HepG2 (cell line): ENCODE results near the gene LIPC. TPM values are rescaled to one million over a fixed set of nuclear protein-coding genes. Genes with fewer than 3 reads are reported as not detected.
A peak's percentile ranks its signal among the peaks of the same experiment; 100 is the strongest.

ENCODE experiments used
- ARID5B ChIP-seq: IDR thresholded peaks from 2 replicates; pipeline ENCODE4 v1.4.0; 2020; ENCODE audit warnings: mild to moderate bottlenecking, missing genetic modification reagents
- GABPA ChIP-seq, 2 experiments: IDR thresholded peaks; 2 replicates each; pipeline ENCODE4 v1.6.1; 2011 to 2016; ENCODE audit warnings: low read depth in 2 of 2, low read length in 1 of 2, missing biosample characterization in 1 of 2, missing genetic modification characterization in 1 of 2
- HHEX ChIP-seq: IDR thresholded peaks from 2 replicates; pipeline ENCODE4 v1.6.1; 2016; ENCODE audit warnings: control low read depth
- MXD4 ChIP-seq: IDR thresholded peaks from 2 replicates; pipeline ENCODE4 v1.6.1; 2016; ENCODE audit warnings: mild to moderate bottlenecking, missing biosample characterization, missing genetic modification reagents
- NRL ChIP-seq: sonication (generic); formaldehyde crosslinking; IDR thresholded peaks from 2 replicates; pipeline ENCODE4 v1.5.0; 2020; ENCODE audit warnings: missing genetic modification reagents, mild to moderate bottlenecking, moderate library complexity, borderline replicate concordance
- PHF21A ChIP-seq: sonication (generic); formaldehyde crosslinking; IDR thresholded peaks from 2 replicates; pipeline ENCODE4 v1.5.0; 2020; ENCODE audit warnings: mild to moderate bottlenecking, missing genetic modification reagents
- REST ChIP-seq, 2 experiments: IDR thresholded peaks; 2 replicates each; pipeline ENCODE4 v1.6.1; 2011 to 2012; ENCODE audit warnings: low read length in 2 of 2, borderline replicate concordance in 1 of 2, low read depth in 1 of 2, mild to moderate bottlenecking in 1 of 2, moderate library complexity in 1 of 2
- SOX5 ChIP-seq: IDR thresholded peaks from 2 replicates; pipeline ENCODE4 v1.6.1; 2016; ENCODE audit warnings: borderline replicate concordance
- TCF7L2 ChIP-seq: IDR thresholded peaks from 2 replicates; pipeline ENCODE4 v1.6.1; 2011; ENCODE audit warnings: mild to moderate bottlenecking, low read depth, low read length, moderate library complexity
- ZFX ChIP-seq: sonication (generic); formaldehyde crosslinking; IDR thresholded peaks from 2 replicates; pipeline ENCODE4 v1.4.0; 2020; ENCODE audit warnings: mild to moderate bottlenecking, low read depth, missing genetic modification reagents, moderate library complexity
- ZFYVE20 ChIP-seq: sonication (generic); formaldehyde crosslinking; IDR thresholded peaks from 2 replicates; pipeline ENCODE4 v1.8.0; 2023; ENCODE audit warnings: low read depth, mild to moderate bottlenecking, moderate library complexity, missing genetic modification reagents, borderline replicate concordance
- ZMAT3 ChIP-seq: sonication (generic); formaldehyde crosslinking; conservative IDR thresholded peaks from 2 replicates; pipeline ENCODE4 v1.7.0; 2021; ENCODE audit warnings: missing genetic modification reagents
- ZNF564 ChIP-seq: sonication (generic); formaldehyde crosslinking; IDR thresholded peaks from 2 replicates; pipeline ENCODE4 v1.8.1; 2023; ENCODE audit warnings: mild to moderate bottlenecking, missing genetic modification reagents
- ZNF687 ChIP-seq: sonication (generic); formaldehyde crosslinking; IDR thresholded peaks from 2 replicates; pipeline ENCODE4 v1.5.1; 2020; ENCODE audit warnings: mild to moderate bottlenecking, missing genetic modification reagents, moderate library complexity
- ZNF800 ChIP-seq: sonication (generic); formaldehyde crosslinking; IDR thresholded peaks from 2 replicates; pipeline ENCODE4 v1.4.0; 2020; ENCODE audit warnings: missing genetic modification reagents
- polyA plus RNA-seq, 8 experiments: library from polyadenylated mRNA; depleted of rRNA in 3 of 8; stranded (reverse) in 7 of 8; unstranded in 1 of 8; fragments of >200 nt; fragmentation: Illumina TruSeq in 4 of 8; extraction: Trizol in 4 of 8; gene quantifications; 2 replicates each; pipeline versions ENCODE4 v1.2.1 to v1.2.3, GENCODE V29; 2011 to 2016; ENCODE audit warnings: low read depth in 4 of 8, missing spikeins in 1 of 8, mixed read lengths in 1 of 8; ENCODE audit not compliant: insufficient read depth in 1 of 8
- total RNA-seq, 5 experiments: library from RNA; depleted of rRNA; stranded (reverse); fragments of >200 nt; fragmentation: Illumina TruSeq; extraction: Trizol; gene quantifications; 2 replicates each; pipeline ENCODE4 v1.2.3, GENCODE V29; 2016; ENCODE audit warnings: low read depth in 1 of 5

Gene LIPC
- total and polyA plus RNA-seq, 2 of the 13 experiments (the other 11 are each of a cell fraction or from before 2014, with no cell fraction given): 26.0 to 38.0 TPM

GRCh38 chr15:58551764-58552504 is 120.1 kb downstream of the LIPC start (continued):
- TF ChIP-seq NRL (no peak), PHF21A (no peak; the same call in 1 of the 2 replicates), REST (IDR thresholded peaks at IDR 0.05; ENCODE audit: borderline replicate concordance in 1 of 2, low read depth in 1 of 2, low read length in 2 of 2) (no peak), MXD4 (CRISPR knock-in tag) (no peak), GABPA (IDR thresholded peaks at IDR 0.05; ENCODE audit: low read depth, low read length) (no peak), GABPA (CRISPR knock-in tag; IDR thresholded peaks at IDR 0.05; ENCODE audit: low read depth) (no peak), ZNF687 (CRISPR knock-in tag) (peak; percentile 78), SOX5 (CRISPR knock-in tag) (peak; percentile 84), HHEX (CRISPR knock-in tag) (no peak; the same call in 1 of the 2 replicates), ZMAT3 (CRISPR knock-in tag) (no peak), ZFX (CRISPR knock-in tag) (peak; percentile 48), TCF7L2 (no peak), ZFYVE20 (CRISPR knock-in tag) (no peak), ZNF800 (CRISPR knock-in tag) (no peak), ZNF564 (CRISPR knock-in tag) (no peak), ARID5B (peak; percentile 78)
